Right kidney (tissue), 9 donors: Measurements from ENCODE around the gene HOXD8.
A peak's percentile ranks its signal among the peaks of the same experiment; 100 is the strongest.

ENCODE experiments used
- DNase-seq: peaks from one replicate; pipeline ENCODE4 v3.0.0-alpha.2; 2016
- long read RNA-seq, 8 donors: transcript quantifications; one replicate each; lab custom pipeline, GENCODE V29; 2026

HOXD8 gene
- long read RNA-seq, donor 1, transcript HOXD8-202 (3 exons, 1,608 nt), result minor isoform, 8 of 103 reads
- long read RNA-seq, donor 1, transcript HOXD8-203 (2 exons, 1,268 nt), result minor isoform, 25 of 103 reads
- long read RNA-seq, donor 1, transcript HOXD8-201 (2 exons, 1,917 nt), result major isoform, 34 of 103 reads
- long read RNA-seq, donor 1, partial matches to known transcripts, result 0 of 103 reads
- long read RNA-seq, donor 1, other reads (novel, unspliced or antisense), result 36 of 103 reads
- long read RNA-seq, donor 2, transcript HOXD8-203 (2 exons, 1,268 nt), result minor isoform, 10 of 57 reads
- long read RNA-seq, donor 2, transcript HOXD8-201 (2 exons, 1,917 nt), result major isoform, 20 of 57 reads
- long read RNA-seq, donor 2, partial matches to known transcripts, result 0 of 57 reads
- long read RNA-seq, donor 2, other reads (novel, unspliced or antisense), result 25 of 57 reads
- long read RNA-seq, donor 3, transcript HOXD8-201 (2 exons, 1,917 nt), result major isoform, 9 of 29 reads
- long read RNA-seq, donor 3, transcript HOXD8-202 (3 exons, 1,608 nt), result minor isoform, 5 of 29 reads
- long read RNA-seq, donor 3, transcript HOXD8-203 (2 exons, 1,268 nt), result minor isoform, 5 of 29 reads
- long read RNA-seq, donor 3, partial matches to known transcripts, result 0 of 29 reads
- long read RNA-seq, donor 3, other reads (novel, unspliced or antisense), result 10 of 29 reads
- long read RNA-seq, donor 4, transcript HOXD8-203 (2 exons, 1,268 nt), result minor isoform, 22 of 69 reads
- long read RNA-seq, donor 4, transcript HOXD8-201 (2 exons, 1,917 nt), result major isoform, 33 of 69 reads
- long read RNA-seq, donor 4, partial matches to known transcripts, result 0 of 69 reads
- long read RNA-seq, donor 4, other reads (novel, unspliced or antisense), result 13 of 69 reads
- long read RNA-seq, donor 5, transcript HOXD8-203 (2 exons, 1,268 nt), result minor isoform, 11 of 54 reads
- long read RNA-seq, donor 5, transcript HOXD8-201 (2 exons, 1,917 nt), result major isoform, 16 of 54 reads
- long read RNA-seq, donor 5, partial matches to known transcripts, result 0 of 54 reads
- long read RNA-seq, donor 5, other reads (novel, unspliced or antisense), result 24 of 54 reads
- long read RNA-seq, donor 6, transcript HOXD8-201 (2 exons, 1,917 nt), result major isoform, 26 of 84 reads
- long read RNA-seq, donor 6, transcript HOXD8-203 (2 exons, 1,268 nt), result minor isoform, 17 of 84 reads
- long read RNA-seq, donor 6, transcript HOXD8-202 (3 exons, 1,608 nt), result minor isoform, 8 of 84 reads
- long read RNA-seq, donor 6, partial matches to known transcripts, result 0 of 84 reads
- long read RNA-seq, donor 6, other reads (novel, unspliced or antisense), result 33 of 84 reads
- long read RNA-seq, donor 7, transcript HOXD8-201 (2 exons, 1,917 nt), result major isoform, 37 of 78 reads
- long read RNA-seq, donor 7, transcript HOXD8-203 (2 exons, 1,268 nt), result minor isoform, 21 of 78 reads
- long read RNA-seq, donor 7, transcript HOXD8-202 (3 exons, 1,608 nt), result minor isoform, 5 of 78 reads
- long read RNA-seq, donor 7, partial matches to known transcripts, result 0 of 78 reads
- long read RNA-seq, donor 7, other reads (novel, unspliced or antisense), result 15 of 78 reads
- long read RNA-seq, donor 8, transcript HOXD8-203 (2 exons, 1,268 nt), result minor isoform, 16 of 46 reads
- long read RNA-seq, donor 8, transcript HOXD8-201 (2 exons, 1,917 nt), result major isoform, 26 of 46 reads
- long read RNA-seq, donor 8, partial matches to known transcripts, result 0 of 46 reads
- long read RNA-seq, donor 8, other reads (novel, unspliced or antisense), result 0 of 46 reads

DNA sequence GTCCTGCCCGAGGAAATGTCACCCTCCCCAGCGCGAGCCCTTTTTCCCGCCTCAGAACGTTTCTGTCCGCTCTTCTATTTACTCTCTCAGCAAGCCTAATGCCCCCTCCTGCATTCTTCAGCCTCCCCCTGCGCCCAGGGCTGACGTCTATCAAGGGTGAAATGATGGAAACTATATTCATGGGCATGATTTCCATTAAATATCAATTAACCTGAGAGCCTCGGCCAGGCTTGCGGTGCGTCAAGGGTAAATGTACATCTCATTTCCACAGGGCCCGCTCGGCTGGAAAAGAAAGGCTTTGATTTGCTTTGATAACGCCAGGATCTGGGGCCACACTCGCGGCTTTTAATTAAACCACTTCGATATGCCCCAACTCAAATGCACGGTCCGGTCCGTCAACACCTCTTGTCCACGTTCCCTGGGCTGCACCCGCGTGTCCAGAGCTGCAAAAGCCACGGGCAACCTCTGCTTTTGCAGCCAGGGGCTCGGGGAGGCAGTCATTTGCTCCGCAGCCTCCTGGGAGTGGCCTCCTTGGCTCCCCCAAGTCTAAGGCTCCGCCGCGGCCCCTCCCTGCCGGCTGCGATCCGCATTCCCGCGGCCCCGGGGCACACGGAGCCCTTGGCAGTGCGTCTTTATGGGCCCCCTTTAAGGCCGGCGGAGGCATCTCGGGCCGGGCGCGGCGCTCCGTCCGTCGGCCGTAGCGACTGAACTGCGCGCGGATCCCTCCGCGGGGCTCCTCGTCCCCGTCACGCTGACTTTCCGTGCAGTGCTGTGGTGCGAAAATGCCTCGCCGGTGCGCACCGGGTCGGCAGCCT is at the start of gene HOXD8:
HOXD8 (plus strand) TSS at position 724 of the 815 bp plus-strand sequence. CDS start 662 bp downstream, outside the sequence.
- DNase-seq, result peak; percentile 92

DNA sequence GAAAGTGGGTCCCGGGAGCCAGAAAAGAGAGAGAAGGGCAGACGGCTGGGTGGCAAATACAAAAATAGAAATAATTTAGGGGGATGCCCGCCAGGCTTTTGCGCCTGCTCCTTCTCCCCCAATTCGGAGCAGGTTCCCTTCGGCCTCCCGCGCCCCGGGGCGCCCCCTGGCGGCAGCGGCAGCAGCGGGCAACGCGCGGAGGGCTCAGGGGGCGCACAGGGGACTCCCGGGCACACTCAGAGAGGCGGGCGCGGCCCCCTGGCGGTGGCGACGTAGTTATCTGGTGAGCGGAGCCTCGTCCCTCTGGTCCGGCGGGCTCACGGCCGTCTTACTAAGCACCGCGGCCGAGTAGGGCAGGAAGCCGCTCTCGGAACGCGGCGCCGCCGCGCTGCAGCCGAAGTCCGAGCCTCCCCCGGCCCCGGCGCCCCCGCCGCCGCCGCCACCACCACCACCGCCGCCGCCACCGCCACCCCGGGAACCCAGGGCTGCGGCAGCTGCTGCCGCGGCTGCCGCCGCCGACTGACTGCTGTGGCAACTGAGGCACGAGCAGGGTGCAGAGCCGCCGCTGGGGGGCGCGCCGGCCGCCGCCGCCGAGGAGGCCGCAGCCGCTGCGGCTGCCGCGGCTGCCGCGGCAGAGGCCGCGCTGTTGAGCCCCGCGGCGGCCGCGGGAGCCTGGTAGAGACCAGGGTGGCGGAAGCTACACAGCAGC is 49.5 kb upstream of the HOXD8 start:
- peak; percentile 75 for DNase-seq

DNA sequence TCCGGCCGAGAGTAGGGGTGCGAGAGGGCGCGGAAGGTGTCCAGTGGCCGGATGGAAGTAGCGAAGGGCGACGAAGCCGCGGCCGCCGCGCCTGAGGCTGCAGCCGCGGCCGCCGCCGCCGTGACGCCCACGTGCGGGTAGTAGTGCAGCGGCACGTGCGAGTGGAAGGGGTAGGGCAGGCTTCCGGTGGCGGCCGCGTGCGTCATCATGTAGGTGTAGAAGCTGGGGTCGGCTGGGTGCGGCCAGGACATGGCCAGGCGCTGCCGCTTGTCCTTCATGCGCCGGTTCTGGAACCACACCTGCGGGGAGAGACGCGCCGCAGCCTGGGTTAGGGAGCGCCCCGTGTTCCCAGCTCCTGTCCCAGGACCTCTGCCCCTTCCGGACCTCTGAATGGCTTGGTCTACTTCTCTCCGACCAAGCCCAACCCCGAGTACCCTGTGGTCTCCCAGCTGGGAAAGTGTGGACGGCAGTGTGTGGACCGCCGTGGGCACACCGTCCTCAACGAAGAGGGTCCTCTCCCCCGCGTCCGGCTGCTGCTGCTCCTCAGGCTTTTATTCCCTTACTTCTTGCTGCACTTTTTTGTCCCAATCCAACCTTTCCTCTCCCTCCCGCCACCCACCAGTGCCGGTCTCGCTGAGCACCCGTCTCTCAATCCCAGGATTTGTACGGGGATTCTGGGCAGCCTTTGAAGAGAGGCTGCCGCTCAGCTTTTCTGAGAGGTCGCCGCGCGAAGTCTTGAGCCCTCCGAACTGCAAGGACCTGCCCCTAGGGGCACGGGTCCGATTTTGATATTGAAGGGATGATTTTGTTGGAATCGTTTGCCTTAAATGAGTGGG is 48.7 kb upstream of the HOXD8 start:
- DNase-seq, result peak; percentile 85

DNA sequence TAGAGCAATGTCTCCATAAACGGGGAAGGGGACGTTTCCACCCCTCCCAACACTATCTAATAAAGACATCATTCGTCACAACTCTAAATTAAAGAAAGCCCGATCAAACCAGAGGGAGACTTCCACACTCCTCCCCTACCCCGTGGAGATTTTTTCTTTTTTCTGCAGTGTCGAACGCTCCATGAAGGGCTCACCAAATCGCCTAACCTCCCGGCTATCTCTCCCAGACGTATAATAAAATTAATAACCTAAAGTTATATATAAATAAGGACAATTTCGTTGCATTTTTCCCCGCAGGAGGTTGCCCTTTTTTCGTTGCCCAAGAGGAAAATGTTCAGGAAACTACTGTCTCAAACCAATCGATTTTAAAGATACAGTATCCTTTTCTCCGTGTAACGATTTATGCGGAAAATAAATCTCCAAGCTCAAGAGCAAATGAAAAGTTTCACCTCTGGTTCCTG is 48.1 kb upstream of the HOXD8 start:
- DNase-seq, result no peak

DNA sequence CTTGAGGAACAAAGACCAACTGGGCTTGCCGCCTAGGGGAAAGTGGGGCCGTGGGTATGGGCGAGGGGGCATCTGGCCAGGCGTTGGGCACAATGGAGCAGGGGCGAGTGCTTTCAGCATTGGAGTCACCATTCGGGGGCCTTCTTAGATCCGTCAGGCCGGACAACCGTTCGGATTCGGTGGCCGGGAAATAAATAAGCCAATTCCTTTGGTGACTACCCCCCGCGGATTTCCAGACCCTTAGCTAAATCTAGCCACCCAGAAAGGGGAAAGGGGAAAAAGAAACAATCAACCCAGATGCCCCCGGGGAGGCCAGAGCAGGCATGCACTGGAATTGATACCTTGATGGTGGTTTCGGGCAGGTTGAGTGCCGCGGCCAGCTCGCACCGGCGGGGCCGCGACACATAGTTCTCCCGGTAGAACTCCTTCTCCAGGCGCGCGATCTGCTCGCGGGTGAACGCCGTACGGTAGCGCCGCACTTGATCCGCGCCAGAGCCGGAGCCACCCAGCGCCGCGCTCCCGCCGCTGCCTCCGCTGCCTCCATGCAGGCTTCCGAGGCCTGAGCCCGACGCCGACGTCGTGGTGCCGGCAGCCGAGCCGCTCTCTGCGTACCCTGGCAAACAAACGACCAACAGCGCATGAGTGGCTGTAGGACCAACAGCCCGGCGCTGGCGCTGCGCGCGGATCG is 47.5 kb upstream of the HOXD8 start:
- peak; percentile 92 for DNase-seq

DNA sequence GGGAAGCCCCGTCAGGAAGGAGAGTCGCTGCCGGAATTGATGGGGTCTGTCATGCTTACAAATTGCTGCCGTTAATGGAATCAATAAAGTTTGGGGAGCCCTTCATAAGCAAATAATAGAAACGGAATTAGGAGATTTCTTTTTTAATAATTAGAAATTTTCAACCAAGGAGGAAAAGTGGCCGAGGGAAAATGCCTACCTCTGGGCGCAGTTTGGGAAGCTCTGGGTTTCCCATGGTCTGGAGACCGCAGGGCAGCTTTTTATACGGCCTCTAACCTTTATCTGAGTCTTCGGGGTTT is 47.0 kb upstream of the HOXD8 start:
- no peak for DNase-seq

DNA sequence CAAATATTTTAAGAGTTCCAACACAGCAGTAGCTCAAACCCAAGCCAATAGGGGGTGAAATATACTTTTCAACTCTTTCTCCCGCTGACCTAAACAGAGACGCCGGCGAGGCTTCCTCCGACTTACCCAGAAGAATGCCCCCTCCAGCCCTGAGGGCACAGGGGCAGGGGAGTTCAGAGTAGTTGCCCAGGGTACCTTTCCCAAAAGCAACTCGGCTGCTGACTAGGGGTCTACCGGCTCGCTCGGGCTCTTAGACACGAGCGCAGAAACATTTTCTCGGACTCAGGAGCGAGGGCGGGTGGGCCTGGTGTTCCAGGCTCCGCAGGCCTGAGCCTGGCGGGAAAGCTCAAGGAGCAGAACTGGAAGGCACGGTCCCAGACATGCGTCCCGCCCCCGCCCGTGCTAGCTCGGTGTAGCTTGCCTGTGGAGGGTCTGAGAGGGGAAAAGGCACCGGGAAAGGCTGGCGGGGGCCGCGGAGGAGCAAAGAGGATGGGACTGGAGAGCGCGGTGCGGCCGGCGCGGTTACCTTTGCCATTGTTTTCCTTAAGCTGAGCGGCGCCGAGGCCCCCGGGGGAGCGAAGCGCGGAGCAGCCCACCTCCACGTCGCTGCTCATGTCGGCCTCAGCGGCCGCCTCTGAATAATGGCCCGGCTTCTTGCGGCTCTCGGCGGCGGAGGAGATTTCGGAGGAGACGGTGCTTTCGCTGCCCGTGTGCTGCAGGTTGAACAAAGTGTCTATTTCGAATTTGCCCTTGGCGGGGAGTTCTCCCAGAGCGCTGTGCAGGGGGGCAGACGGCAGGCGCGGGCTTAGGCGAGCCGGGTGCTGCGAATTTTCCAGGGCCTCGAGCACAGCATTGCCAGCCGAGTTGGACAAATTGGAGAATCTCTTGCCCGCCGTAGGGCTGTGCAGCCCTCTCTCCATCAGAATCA is 46.4 kb upstream of the HOXD8 start:
- DNase-seq, result peak; percentile 83

DNA sequence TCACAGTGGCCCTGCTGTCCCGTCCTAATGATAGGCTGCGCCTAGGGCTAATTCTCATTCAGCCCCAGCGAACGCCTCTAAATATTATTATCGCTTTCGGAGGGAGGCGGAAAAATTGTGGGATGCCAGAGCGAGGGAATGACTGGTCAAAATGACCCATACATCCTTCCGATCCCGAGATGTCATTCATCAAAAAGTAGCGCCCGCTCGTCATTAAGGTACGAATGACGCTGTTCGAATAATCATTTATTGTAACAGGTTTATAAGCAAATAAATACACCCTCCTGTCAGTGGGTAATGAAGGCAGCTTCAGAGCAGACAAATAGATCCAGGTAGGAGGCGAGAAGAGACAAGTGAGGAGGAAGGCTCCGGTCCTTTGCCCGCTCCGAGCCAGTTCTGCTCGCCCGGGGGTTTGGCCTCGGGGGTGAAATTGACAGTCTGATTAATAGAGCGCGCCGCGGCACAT is 45.7 kb upstream of the HOXD8 start, which contains the start of gene EVX2:
EVX2 (minus strand) TSS at position 167 of the 466 bp plus-strand sequence. CDS start 186 bp downstream, outside the sequence.
- peak; percentile 64 for DNase-seq

DNA sequence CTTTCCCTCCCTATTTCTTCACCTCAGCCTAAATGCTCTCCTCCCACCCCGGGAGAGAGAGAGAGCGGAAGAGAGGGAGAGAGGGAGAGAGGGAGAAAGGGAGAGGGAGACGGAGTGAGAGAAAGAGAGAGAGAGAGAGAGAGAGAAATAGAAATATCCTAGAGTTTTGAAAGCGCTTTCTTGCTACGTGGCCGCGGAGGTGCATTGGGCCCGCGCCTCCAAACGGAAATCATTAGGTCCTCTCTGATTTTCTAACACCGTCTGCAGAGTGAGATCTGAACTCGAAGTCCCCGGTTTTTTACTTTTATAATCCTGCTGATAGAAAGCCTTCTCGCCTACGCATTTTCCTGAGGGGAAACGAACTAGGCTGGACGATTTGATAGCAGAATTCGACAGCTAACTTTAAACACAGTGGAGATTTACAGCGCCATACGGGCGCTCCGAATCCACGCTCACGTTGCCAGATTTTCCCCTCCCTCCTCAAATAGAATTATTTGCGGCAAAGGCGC is 44.8 kb upstream of the HOXD8 start:
- DNase-seq, result no peak

DNA sequence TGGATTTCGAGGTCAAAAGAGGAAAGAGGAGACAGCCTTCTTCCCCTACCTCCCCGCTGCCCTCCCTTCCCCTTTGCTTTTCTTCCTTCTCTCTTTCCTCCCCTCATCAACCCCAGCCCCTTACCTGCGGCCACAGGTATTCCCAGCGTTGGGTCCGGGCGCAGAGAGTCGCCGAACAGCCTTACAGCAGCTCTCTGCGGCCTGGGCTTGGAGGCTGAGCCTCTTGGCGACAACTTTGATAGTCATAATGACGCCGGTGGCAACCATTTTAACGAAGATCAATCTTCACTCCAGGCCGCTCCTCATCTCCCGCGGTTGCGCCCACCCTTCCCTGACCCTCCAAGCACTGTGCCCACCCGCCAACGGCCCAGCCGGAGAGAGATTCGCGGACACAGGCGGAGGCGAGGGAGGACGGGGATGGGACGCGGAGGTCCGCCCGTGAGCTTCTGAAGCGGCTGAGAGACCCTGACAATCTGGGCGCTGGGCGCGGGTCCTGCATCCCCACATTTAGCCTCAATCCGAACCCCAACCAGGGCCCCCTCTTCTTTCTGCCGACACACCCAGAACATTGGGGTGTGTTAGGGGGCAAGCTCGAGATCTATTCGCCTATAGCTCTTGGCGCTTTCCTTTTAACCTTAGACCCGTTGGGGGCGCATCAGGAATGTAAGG is 44.3 kb upstream of the HOXD8 start:
- peak; percentile 71 for DNase-seq

DNA sequence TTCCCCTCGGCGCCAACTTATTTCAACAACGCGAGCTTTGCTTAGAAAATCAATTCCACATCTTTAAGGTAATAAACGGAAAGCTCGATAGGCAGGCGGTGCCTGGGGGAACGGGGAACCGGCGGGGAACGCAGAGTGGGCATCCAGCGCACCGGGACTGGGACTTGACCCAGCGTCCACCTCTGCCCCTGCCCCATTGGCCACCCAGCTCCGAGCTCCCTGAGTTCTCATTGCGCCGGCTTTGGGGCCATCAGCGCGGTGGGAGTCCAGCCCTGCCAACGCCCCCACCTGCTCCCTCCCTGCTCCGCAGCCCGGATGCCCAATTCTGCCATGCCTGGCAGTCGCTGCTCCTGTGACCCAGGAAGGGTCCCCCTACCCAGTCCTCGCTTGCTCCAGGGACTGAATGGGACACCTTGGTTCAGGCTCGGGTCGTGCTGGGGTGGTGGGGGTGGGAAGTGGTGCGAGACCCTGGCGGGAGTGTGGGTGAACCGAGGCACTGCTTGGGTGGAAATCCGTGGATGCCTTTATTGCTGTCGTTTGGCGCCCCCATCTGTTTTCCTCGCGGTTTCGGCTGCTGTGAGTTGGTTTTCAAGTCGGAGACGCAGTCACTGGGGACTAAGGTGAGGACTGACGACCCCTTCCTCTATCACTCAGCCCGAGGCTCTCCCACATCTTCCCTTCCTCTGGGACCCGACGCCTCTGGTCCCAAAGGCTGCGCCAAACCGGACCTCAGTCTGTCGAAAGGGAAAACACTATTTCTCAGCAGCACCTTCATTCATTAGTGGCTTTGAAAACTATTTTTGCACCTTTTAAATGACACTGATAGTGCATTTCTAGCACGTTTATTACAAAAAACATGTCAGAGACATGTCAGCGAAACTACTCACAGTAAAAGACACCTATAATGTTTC is 43.4 kb upstream of the HOXD8 start:
- peak; percentile 70 for DNase-seq

DNA sequence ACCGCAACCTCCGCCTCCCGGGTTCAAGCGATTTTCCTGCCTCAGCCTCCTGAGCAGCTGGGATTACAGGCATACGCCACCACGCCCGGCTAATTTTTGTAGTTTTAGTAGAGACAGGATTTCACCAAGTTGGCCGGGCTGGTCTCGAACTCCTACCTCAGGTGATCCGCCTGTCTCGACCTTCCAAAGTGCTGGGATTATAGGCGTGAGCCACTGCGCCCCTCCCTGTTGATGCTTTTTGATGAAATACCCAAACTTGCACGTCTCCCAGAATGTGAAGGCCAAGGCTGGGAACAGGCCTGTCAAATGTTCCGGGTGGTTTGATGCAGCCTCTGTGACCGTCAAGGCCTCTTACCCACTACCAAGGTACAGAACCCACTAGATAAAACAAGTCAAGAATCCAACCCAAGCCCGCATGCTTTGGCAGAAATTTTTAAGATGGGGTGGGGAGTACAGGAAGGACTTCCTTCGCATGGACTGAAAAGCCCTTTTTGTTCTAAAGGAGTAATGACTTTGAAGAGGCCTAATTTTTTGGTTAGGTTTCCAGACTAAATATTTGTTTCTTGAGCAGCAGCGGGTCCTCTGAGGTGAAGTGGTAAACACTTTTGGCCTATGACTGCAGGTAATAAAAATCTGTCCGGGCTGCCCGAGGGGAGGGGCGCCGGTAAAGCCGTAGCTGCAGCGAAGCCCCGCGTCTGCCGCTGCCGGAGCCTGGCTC is 42.0 kb upstream of the HOXD8 start:
- DNase-seq, result no peak

DNA sequence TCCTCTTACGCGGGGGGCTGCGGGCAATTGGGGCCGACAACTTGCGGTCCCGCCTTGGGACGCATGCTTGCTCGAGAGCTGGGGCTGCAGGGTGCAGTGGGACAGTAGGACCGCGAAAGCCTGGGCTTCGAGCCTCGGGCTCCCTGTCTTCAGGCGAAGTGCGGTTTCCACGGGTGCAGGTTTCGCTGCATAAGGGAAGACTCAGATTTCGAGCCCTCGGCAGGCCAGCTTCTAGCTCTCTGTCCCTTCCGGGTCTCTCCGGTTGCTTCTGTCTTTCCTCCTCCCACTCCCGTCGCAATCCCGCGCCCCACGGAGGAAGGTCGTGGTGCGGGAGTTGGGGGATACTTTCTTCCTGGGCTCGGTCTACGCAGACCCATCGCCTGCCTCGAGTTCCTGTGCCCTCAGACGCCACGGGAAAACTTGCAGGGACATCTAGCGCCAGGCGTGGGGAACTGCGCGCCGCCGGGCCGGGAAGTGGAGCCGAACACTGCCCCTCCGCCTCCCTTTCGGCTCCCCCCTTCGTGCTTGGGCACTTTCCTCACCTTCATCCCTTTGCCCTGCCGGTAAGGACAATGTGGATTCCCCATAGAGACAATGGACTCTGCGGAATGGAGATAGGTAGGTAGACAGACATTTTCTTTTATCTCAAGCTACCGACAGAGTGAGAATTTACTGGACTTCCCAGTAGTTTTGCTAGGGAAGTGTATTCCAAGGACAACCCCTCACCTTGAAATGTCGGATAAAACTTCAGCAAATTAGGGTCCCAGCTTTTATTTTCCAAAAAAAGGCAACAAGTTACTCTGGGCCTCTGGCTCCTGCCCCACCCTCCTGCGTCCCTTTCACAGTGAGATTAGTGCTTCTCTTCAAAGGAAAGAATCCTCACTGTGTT is 41.2 kb upstream of the HOXD8 start:
- DNase-seq, result peak; percentile 89
